BLaER1 treated with 17β-estradiol and CSF1 and Interleukin-3, amounts not matched to agents 10 nM and 100 nM (cell line): ENCODE measurements around the gene VPS13D.

Experiments used
- H3K27ac ChIP-seq, 11 experiments: shearing (Covaris generic); formaldehyde crosslinking; 2 replicates each; pipeline ENCODE4 v1.8.1; 2022
- H3K27me3 ChIP-seq, 11 experiments: shearing (Covaris generic); formaldehyde crosslinking; 2 replicates each; pipeline ENCODE4 v1.8.1; 2022
- H3K36me3 ChIP-seq, 11 experiments: shearing (Covaris generic); formaldehyde crosslinking; 2 replicates each; pipeline ENCODE4 v1.8.1; 2022
- H3K4me1 ChIP-seq, 10 experiments: shearing (Covaris generic); formaldehyde crosslinking; 2 replicates each; pipeline ENCODE4 v1.8.1; 2022
- H3K4me2 ChIP-seq, 11 experiments: shearing (Covaris generic); formaldehyde crosslinking; 2 replicates each; pipeline ENCODE4 v1.8.1; 2022
- H3K4me3 ChIP-seq, 10 experiments: shearing (Covaris generic); formaldehyde crosslinking; 2 replicates each; pipeline ENCODE4 v1.8.1; 2022
- H3K9ac ChIP-seq, 11 experiments: shearing (Covaris generic); formaldehyde crosslinking; 2 replicates each; pipeline ENCODE4 v1.8.1; 2022
- H3K9me3 ChIP-seq, 11 experiments: shearing (Covaris generic); formaldehyde crosslinking; replicated peaks in 1 of 11; 2 replicates each; pipeline ENCODE4 v1.8.1; 2022
- H4K20me1 ChIP-seq, 11 experiments: shearing (Covaris generic); formaldehyde crosslinking; 2 replicates each; pipeline ENCODE4 v1.8.1; 2022
- Cebpa-rat ChIP-seq, 11 experiments: shearing (Covaris generic); IDR thresholded peaks; 2 replicates each; pipeline ENCODE4 v1.8.1; 2022

The VPS13D gene

DNA sequence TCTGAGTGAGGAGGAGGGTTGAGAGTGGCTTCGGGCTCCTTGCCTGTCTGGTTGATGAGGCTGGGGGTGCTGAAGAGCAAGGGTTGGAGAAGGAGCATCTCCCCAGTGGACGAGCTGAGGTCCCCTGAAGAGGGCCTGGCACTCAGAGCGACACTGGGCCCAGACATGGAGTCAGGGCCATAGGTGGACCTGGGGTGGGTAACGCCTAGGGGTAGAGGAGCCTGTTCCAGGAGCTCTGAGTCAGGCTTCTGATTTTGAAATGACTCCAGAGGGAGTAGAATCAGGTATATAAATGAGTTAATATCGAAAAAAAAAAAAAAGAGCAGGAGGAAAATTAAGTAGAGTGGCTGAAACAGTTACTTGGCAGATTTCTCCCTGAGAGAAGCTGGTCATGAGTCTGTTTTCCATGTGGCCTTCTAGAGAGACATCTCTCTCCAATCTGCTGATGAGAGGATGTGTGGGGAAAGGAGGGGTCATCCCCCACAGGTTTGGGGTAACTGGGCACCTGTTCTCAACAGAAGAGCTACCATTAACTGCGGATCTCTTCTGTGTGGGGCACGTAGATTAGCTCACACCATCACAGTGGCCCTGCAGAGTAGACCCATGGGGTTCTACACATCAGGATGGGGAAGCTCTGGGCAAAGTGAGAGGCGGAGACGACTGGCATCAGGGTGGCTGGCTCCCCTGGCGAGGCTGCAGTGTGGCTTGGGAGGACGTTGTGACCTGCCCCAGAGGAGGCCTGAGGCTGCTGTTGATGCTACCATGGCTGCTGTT is 272.7 kb downstream of the VPS13D start:
- no peak overlapping the region for H3K4me3 ChIP-seq
- no peaks in the 10 kb centered on the region for H3K27me3 ChIP-seq
- H3K4me1 ChIP-seq, result peaks cover 0 to 21% (median 17%) of the 10 kb centered on the region in 10 experiments; a peak in 15 of 20 replicates
- no peak overlapping the region for H3K27ac ChIP-seq
- H3K9ac ChIP-seq, result no peak overlapping the region
- TF ChIP-seq Cebpa-rat (IDR thresholded peaks at IDR 0.05), result no peak
- no peaks in the 10 kb centered on the region for H3K9me3 ChIP-seq
- H4K20me1 ChIP-seq, result peaks cover 0 to 5% (median 0%) of the 10 kb centered on the region in 11 experiments; a peak in 1 of 22 replicates
- H3K4me2 ChIP-seq, result peak overlapping the region in 2 of 11 experiments; percentile 5 to 8; a peak in 1 of 22 replicates
- peaks cover 34 to 99% (median 68%) of the 10 kb centered on the region in 11 experiments for H3K36me3 ChIP-seq

DNA sequence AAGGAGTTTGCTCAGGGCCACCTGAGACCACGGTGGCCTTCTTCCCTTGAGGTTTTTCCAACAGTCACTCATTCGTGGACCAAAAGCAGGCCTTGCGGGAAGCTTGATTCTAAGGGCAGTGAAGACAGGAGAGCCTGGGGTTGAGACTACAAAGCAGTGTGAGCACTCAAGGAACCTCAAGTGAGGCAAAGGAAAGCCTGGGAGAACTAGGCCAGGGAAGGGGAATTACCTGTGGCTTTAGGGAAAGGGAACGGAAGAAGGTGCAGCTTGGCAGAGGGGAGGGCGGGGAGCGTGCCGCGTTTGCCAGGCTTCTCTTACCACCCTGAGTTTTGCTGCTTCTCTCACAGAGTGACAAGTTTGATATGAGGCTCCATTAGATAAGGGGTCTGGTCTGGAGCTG is 273.9 kb downstream of the VPS13D start:
- Histone ChIP-seq H3K4me3 (no peak overlapping the region), H3K4me1 (peaks cover 0 to 21% (median 18%) of the 10 kb centered on the region in 10 experiments; a peak in 15 of 20 replicates), H3K36me3 (peaks cover 33 to 99% (median 66%) of the 10 kb centered on the region in 11 experiments), H3K27me3 (no peaks in the 10 kb centered on the region), H3K9ac (0 out of 22 replicates have a peak overlapping the region, but pooled peaks of 1 of the 11 experiments have one; percentile 14), H4K20me1 (peaks cover 0 to 5% (median 0%) of the 10 kb centered on the region in 11 experiments; a peak in 1 of 22 replicates), H3K9me3 (no peaks in the 10 kb centered on the region), H3K4me2 (0 out of 22 replicates have a peak overlapping the region, but pooled peaks of 2 of the 11 experiments have one; percentile 5 to 8), H3K27ac (no peak overlapping the region)
- no peak for TF ChIP-seq Cebpa-rat (IDR thresholded peaks at IDR 0.05)

DNA sequence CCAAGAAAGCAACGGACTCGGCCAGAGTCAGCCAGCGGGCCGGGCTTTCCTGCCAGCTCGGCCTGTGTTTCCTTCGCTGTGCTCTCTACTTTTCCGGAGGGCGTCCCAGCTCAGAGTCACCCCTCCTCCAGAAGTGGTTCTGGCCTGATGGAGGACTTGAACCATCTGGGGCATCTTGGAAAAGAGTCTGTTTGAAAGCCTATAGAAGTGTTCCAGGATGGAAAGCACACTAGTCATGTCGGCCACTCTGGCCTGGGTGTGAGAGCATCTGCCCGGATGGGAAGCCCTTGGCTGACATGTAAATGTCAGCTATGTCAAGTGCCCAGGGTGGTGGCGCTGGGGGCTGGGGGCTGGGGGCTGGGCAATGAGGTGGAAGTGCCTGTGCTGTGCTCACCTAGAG is 274.8 kb downstream of the VPS13D start:
- Histone ChIP-seq H3K9ac (no peak overlapping the region), H3K4me1 (peaks cover 4 to 23% (median 18%) of the 10 kb centered on the region in 10 experiments), H3K36me3 (peaks cover 24 to 97% (median 61%) of the 10 kb centered on the region in 11 experiments; a peak in 20 of 22 replicates), H4K20me1 (peaks cover 0 to 5% (median 0%) of the 10 kb centered on the region in 11 experiments; a peak in 1 of 22 replicates), H3K4me2 (no peak overlapping the region), H3K27me3 (no peaks in the 10 kb centered on the region), H3K9me3 (no peaks in the 10 kb centered on the region), H3K4me3 (no peak overlapping the region), H3K27ac (no peak overlapping the region)
- TF ChIP-seq Cebpa-rat (IDR thresholded peaks at IDR 0.05), result no peak

DNA sequence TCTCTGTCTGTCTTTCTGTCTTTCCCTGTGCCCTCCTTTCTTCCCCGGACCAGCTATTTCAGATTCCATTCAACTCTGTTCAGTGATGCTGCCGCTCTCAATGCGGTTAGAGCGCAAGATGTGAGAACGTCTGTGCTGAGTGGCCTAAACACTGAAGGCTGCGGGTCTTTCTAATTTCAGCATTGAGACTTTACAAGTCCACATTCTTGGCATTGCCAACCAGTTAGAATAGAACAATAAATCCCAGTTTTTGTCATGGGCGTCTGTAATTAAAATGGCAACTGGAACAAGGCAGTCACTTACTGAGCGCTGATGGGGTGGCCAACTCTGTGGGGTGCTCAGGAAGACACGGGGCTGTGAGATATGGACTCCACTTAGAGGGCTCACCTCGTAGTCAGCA is 275.4 kb downstream of the VPS13D start:
- H3K4me1 ChIP-seq, result peaks cover 10 to 26% (median 20%) of the 10 kb centered on the region in 10 experiments
- H3K36me3 ChIP-seq, result peaks cover 20 to 91% (median 55%) of the 10 kb centered on the region in 11 experiments; a peak in 20 of 22 replicates
- TF ChIP-seq Cebpa-rat (IDR thresholded peaks at IDR 0.05), result no peak
- H3K4me3 ChIP-seq, result no peak overlapping the region
- no peak overlapping the region for H3K9ac ChIP-seq
- peaks cover 0 to 5% (median 0%) of the 10 kb centered on the region in 11 experiments; a peak in 1 of 22 replicates for H4K20me1 ChIP-seq
- no peaks in the 10 kb centered on the region for H3K27me3 ChIP-seq
- H3K9me3 ChIP-seq, result no peaks in the 10 kb centered on the region
- no peak overlapping the region for H3K27ac ChIP-seq
- no peak overlapping the region for H3K4me2 ChIP-seq

DNA sequence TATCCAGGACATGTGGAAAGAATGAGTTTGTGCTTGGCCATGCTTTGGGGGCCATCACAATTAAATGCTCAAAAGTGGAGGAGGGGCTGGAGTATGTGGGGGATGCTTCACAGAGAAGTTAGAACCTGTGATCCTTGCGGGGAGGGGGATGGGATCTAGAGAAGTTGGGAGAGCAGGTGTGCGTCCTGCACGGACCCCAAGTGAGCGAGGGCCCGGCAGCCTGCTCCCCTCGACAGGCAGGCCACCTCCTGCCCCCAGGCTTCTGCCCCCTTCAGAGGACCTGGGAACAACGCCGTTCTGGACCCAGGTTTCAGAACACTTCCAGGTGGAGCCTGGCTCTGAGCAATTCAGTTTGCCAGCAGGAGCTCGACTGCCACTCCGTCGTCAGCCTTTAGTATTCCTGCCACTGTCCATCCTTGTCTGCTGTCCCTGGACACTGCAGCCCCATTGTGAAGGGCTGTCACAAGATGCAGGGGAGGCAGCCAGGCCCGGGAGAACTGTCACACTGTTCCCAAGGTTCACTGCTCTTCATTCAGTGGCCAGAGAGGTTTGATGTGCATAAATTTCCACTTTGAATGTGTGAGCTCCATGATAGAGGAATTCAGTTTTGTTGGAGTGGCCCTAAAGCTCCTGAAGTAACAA is 275.9 kb downstream of the VPS13D start:
- Histone ChIP-seq H3K36me3 (peaks cover 20 to 86% (median 51%) of the 10 kb centered on the region in 11 experiments; a peak in 20 of 22 replicates), H3K9me3 (no peaks in the 10 kb centered on the region), H3K27ac (no peak overlapping the region), H3K27me3 (no peaks in the 10 kb centered on the region), H3K9ac (no peak overlapping the region), H3K4me2 (no peak overlapping the region), H3K4me3 (no peak overlapping the region), H4K20me1 (peaks cover 0 to 5% (median 0%) of the 10 kb centered on the region in 11 experiments; a peak in 1 of 22 replicates), H3K4me1 (peaks cover 16 to 31% (median 25%) of the 10 kb centered on the region in 10 experiments)
- no peak for TF ChIP-seq Cebpa-rat (IDR thresholded peaks at IDR 0.05)

DNA sequence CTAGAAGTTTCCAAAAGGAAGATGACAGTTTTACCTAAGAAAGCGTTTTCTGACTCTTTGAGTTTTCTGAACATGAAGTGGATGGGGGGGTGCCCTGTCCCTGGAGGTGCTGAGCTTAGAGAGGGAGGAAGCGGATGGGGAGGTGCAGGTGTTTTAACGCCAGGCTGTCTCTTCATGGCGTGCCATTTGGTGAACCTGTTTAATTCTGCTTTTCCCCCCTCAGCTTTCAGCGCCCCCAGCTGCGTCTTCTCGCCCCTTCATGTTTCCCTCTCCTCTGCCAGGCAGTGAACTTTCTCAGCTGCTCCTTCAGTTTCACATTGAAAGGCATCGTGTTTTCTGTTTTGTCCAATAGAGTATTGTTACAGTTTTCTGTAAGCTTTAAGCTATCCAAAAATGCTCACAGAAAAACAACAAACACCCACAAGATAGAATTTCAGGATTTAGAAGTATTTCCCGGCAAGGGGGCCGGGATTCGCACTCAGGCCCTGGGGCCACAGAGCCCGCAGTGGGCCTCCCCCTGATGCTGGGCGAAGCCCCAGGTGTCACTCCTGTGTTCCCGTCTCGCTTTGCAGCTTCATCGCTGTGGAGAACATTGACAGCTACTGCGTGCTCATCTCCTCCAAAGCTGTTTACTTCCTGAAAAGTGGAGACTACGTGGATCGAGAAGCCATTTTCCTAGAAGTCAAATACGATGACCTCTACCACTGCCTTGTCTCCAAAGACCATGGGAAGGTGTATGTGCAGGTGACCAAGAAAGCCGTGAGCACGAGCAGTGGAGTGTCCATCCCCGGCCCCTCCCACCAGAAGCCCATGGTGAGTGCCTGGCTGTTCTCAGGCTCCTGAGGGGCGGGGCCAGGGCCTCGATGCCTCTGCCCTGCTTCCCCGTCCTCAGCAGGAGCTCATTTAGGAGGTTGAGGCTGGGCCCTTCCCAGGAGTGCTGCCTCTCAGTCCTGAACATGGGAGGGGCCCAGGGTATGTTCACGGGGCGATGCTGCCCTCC is 276.8 kb downstream of the VPS13D start:
- Histone ChIP-seq H3K27me3 (no peaks in the 10 kb centered on the region), H3K27ac (no peak overlapping the region), H3K36me3 (peaks cover 20 to 81% (median 45%) of the 10 kb centered on the region in 11 experiments; a peak in 20 of 22 replicates), H3K4me2 (no peak overlapping the region), H3K4me3 (no peak overlapping the region), H4K20me1 (peaks cover 0 to 5% (median 0%) of the 10 kb centered on the region in 11 experiments; a peak in 1 of 22 replicates), H3K9ac (no peak overlapping the region), H3K9me3 (no peaks in the 10 kb centered on the region), H3K4me1 (peaks cover 24 to 37% (median 33%) of the 10 kb centered on the region in 10 experiments)
- no peak for TF ChIP-seq Cebpa-rat (IDR thresholded peaks at IDR 0.05)

DNA sequence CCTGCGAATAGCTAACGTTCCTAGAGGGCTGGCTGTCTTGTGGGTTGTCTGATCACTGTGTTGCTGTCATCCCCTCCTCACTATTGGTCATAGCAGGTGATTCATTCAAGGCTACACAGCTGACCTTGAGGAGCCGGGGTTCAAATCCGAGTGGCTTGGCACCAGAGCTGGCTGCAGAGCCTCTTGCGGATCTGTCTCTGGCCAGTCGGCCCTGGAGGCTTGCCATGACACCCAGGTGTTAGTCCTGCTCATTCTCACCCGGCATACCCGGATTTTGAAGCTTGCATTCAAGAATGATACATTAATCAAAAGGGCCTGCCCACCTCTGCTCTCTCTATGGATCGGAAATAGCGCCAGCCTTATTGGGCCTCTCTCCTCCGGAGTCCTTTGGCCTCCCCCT is 277.8 kb downstream of the VPS13D start:
- Histone ChIP-seq H3K9me3 (no peaks in the 10 kb centered on the region), H3K36me3 (peaks cover 20 to 73% (median 42%) of the 10 kb centered on the region in 11 experiments; a peak in 20 of 22 replicates), H3K9ac (no peak overlapping the region), H3K4me3 (no peak overlapping the region), H3K27ac (no peak overlapping the region), H3K4me2 (no peak overlapping the region), H4K20me1 (no peaks in the 10 kb centered on the region; a peak in 1 of 22 replicates), H3K27me3 (no peaks in the 10 kb centered on the region), H3K4me1 (peaks cover 30 to 43% (median 38%) of the 10 kb centered on the region in 10 experiments)
- TF ChIP-seq Cebpa-rat (IDR thresholded peaks at IDR 0.05), result no peak

DNA sequence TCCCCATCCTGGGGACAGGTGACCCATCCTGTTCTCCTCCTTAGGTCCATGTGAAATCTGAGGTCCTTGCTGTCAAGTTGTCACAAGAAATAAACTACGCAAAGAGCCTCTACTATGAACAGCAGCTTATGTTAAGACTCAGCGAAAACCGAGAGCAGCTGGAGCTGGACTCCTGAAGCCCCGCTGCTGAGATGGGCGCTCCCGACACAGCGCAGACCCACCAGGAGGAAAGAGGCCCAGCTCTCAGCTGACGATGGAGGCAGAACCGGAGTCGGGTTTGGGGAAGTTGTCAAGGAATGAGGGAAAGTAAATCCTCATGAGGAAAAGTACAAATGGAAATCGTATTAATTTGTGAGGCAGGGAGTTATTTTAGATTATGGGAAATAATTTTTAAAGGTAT is 279.0 kb downstream of the VPS13D start:
- no peak for TF ChIP-seq Cebpa-rat (IDR thresholded peaks at IDR 0.05)
- Histone ChIP-seq H3K27ac (no peak overlapping the region), H4K20me1 (no peaks in the 10 kb centered on the region), H3K27me3 (no peaks in the 10 kb centered on the region), H3K9ac (no peak overlapping the region), H3K9me3 (no peaks in the 10 kb centered on the region), H3K4me2 (0 out of 22 replicates have a peak overlapping the region, but pooled peaks of 1 of the 11 experiments have one; percentile 23), H3K4me3 (no peak overlapping the region), H3K36me3 (peaks cover 20 to 60% (median 42%) of the 10 kb centered on the region in 11 experiments; a peak in 20 of 22 replicates), H3K4me1 (peaks cover 29 to 39% (median 30%) of the 10 kb centered on the region in 10 experiments)
